Fibroblast of lung (primary cell): ENCODE measurements around the gene PSAT1.
"Not testable (repeated sequence)": the region's sequence is repeated elsewhere in the genome, so short reads cannot be mapped to it uniquely, and the experiment has no call there.

Source experiments
- EZH2 ChIP-seq: IDR thresholded peaks from 2 replicates; pipeline ENCODE4 v1.5.1; 2012; ENCODE audit warnings: low read length, control low read depth, mild to moderate bottlenecking; ENCODE audit errors: missing control alignments
- TF ChIP-seq, protein P1 (sequence below), 2 donors: IDR thresholded peaks in 1 of 2; conservative IDR thresholded peaks in 1 of 2; 1 replicate in 1 of 2; 2 replicates in 1 of 2; pipeline ENCODE4 v1.5.1; 2011 to 2012; ENCODE audit warnings: low read length in 2 of 2, control low read depth in 1 of 2, inconsistent platforms in 1 of 2, low read depth in 1 of 2, mild to moderate bottlenecking in 1 of 2

DNA sequence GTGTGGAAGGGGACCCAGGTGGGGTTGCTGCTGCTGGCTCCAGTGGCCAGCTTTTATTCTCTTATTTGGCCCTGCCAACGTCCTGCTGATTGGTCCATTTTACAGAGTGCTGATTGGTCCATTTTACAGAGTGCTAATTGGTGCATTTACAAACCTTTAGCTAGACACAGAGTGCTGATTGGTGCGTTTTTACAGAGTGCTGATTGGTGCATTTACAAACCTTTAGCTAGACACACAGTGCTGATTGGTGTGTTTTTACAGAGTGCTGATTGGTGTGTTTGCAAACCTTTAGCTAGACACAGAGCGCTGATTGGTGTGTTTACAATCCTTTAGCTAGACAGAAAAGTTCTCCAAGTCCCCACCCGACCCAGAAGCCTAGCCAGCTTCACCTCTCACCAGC, 12.7 kb upstream of the PSAT1 start:
- TF ChIP-seq, protein P1, sequence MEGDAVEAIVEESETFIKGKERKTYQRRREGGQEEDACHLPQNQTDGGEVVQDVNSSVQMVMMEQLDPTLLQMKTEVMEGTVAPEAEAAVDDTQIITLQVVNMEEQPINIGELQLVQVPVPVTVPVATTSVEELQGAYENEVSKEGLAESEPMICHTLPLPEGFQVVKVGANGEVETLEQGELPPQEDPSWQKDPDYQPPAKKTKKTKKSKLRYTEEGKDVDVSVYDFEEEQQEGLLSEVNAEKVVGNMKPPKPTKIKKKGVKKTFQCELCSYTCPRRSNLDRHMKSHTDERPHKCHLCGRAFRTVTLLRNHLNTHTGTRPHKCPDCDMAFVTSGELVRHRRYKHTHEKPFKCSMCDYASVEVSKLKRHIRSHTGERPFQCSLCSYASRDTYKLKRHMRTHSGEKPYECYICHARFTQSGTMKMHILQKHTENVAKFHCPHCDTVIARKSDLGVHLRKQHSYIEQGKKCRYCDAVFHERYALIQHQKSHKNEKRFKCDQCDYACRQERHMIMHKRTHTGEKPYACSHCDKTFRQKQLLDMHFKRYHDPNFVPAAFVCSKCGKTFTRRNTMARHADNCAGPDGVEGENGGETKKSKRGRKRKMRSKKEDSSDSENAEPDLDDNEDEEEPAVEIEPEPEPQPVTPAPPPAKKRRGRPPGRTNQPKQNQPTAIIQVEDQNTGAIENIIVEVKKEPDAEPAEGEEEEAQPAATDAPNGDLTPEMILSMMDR (conservative IDR thresholded peaks at IDR 0.05 in 1 of 2, IDR thresholded peaks at IDR 0.05 in 1 of 2; ENCODE audit: low read depth in 1 of 2, low read length in 2 of 2): not testable (repeated sequence)
- TF ChIP-seq EZH2: not testable (repeated sequence)
